HFF-Myc (cell line): ENCODE measurements around the gene FBXO9.

Experiments used
- DNase-seq: peaks from one replicate; pipeline ENCODE4 v3.0.0-alpha.2; 2011; ENCODE audit warnings: low read depth; ENCODE audit errors: extremely low read depth
- H3K4me3 ChIP-seq: replicated peaks from 2 replicates; pipeline ENCODE4 v1.5.1; 2011; ENCODE audit warnings: low read depth, mild to moderate bottlenecking, control low read depth, low read length
- CTCF ChIP-seq: IDR thresholded peaks from 2 replicates; pipeline ENCODE4 v1.5.1; 2012; ENCODE audit warnings: mild to moderate bottlenecking, low read depth, low read length, control low read depth; ENCODE audit errors: missing control alignments

Gene FBXO9

GRCh38 chr6:53027131-53027718, 38.0 kb upstream of the FBXO9 start:
- no peak overlapping the region for H3K4me3 ChIP-seq
- no peak for DNase-seq
- TF ChIP-seq CTCF, result no peak

- TF ChIP-seq CTCF, result no peak
- H3K4me3 ChIP-seq, result no peak overlapping the region
- DNase-seq, result no peak
Measured at GRCh38 chr6:53028467-53028866, 36.7 kb upstream of the FBXO9 start.

- TF ChIP-seq CTCF, result no peak
- H3K4me3 ChIP-seq, result no peak overlapping the region
- DNase-seq, result no peak
Measured at GRCh38 chr6:53029257-53029656, 35.9 kb upstream of the FBXO9 start.

GRCh38 chr6:53029761-53030160, 35.4 kb upstream of the FBXO9 start:
- TF ChIP-seq CTCF, result no peak
- no peak for DNase-seq
- no peak overlapping the region for H3K4me3 ChIP-seq

GRCh38 chr6:53031281-53031680, 33.9 kb upstream of the FBXO9 start:
- no peak overlapping the region for H3K4me3 ChIP-seq
- no peak for TF ChIP-seq CTCF
- DNase-seq, result no peak

- no peak for TF ChIP-seq CTCF
- no peak for DNase-seq
Measured at GRCh38 chr6:53032849-53033248, 32.4 kb upstream of the FBXO9 start.

GRCh38 chr6:53033764-53034163, 31.4 kb upstream of the FBXO9 start:
- H3K4me3 ChIP-seq, result no peak overlapping the region
- no peak for DNase-seq
- TF ChIP-seq CTCF, result no peak

More at GRCh38 chr6:53032849-53033248, 32.4 kb upstream of the FBXO9 start:
- no peak overlapping the region for H3K4me3 ChIP-seq
